HCT116 (cell line): ENCODE measurements around the gene CNN1. TPM values are rescaled to one million over a fixed set of nuclear protein-coding genes. Genes with fewer than 3 reads are reported as not detected.

Source experiments
- ATAC-seq: fragments of 200-7000 bp; cut with Tn5 transposase; 2 replicates; pipeline ENCODE4 v1.9.1; 2020; ENCODE audit warnings: mild to moderate bottlenecking, moderate library complexity
- BruUV-seq: library from RNA; stranded (reverse); fragments of 400-500 nt; replicated peaks from 2 replicates; lab custom pipeline; 2021; lab: Mats Ljungman, UMichigan
- CTCF ChIA-PET: fragments of 300-600 bp; sonication (Branson Sonifier 250); formaldehyde crosslinking; loops from one replicate; lab custom pipeline; 2021; ENCODE audit warnings: antibody characterized with exemption; lab: Charles Lee
- POLR2A ChIA-PET: fragments of 300-600, 350-600 bp; sonication (Branson Sonifier 250); formaldehyde crosslinking; loops from one replicate; lab custom pipeline; 2021; ENCODE audit warnings: antibody characterized with exemption; lab: Charles Lee
- RAD21 ChIA-PET, 2 experiments: fragments of 300-600 bp; sonication (Branson Sonifier 250); formaldehyde crosslinking; loops; one replicate each; lab custom pipeline; 2023; ENCODE audit warnings: low total read pairs in 2 of 2; ENCODE audit not compliant: uncharacterized antibody in 2 of 2, unreplicated experiment in 2 of 2, low non-redundant PET in 1 of 2; lab: Charles Lee
- DNase-seq: peaks from one replicate; pipeline ENCODE4 v3.0.0-alpha.2; 2010; ENCODE audit warnings: low read depth, low spot score
- H2AFZ ChIP-seq: fragments of 200-600 bp; shearing (Covaris generic), sonication (generic); 2 replicates; pipeline ENCODE4 v1.6.1; 2017; ENCODE audit warnings: low read depth, mixed run types, mixed read lengths, antibody characterized with exemption, low read length; ENCODE audit not compliant: poor library complexity, severe bottlenecking
- H3K27ac ChIP-seq: 2 replicates; pipeline ENCODE4 v1.5.1; 2012; ENCODE audit warnings: low read depth, low read length
- H3K27me3 ChIP-seq: fragments of 200-600 bp; sonication (generic); 2 replicates; pipeline ENCODE4 v1.6.1; 2016; ENCODE audit warnings: mixed run types, low read length, mixed read lengths; ENCODE audit not compliant: insufficient read depth
- H3K36me3 ChIP-seq, 2 experiments: fragments of 200-500 bp in 1 of 2; fragments of 200-600 bp in 1 of 2; sonication (Bioruptor generic) in 1 of 2; sonication (generic) in 1 of 2; 2 replicates each; pipeline versions ENCODE4 v1.5.1 to v1.6.1; 2014 to 2016; ENCODE audit warnings: low read length in 2 of 2, inconsistent platforms in 1 of 2, mixed read lengths in 1 of 2, mixed run types in 1 of 2; ENCODE audit not compliant: insufficient read depth in 2 of 2, control insufficient read depth in 1 of 2
- H3K4me1 ChIP-seq, 2 experiments: fragments of 200-600 bp in 1 of 2; sonication (generic) in 1 of 2; 2 replicates each; pipeline versions ENCODE4 v1.5.1 to v1.6.1; 2012 to 2017; ENCODE audit warnings: low read length in 2 of 2, inconsistent platforms in 1 of 2, mild to moderate bottlenecking in 1 of 2, mixed read lengths in 1 of 2, mixed run types in 1 of 2, moderate library complexity in 1 of 2; ENCODE audit not compliant: insufficient read depth in 2 of 2, control insufficient read depth in 1 of 2
- H3K4me2 ChIP-seq: fragments of 200-600 bp; sonication (generic); 2 replicates; pipeline ENCODE4 v1.6.1; 2017; ENCODE audit warnings: mixed run types, low read length, mixed read lengths
- H3K4me3 ChIP-seq, 2 experiments: fragments of 200-600 bp in 1 of 2; sonication (generic) in 1 of 2; replicated peaks in 1 of 2; 2 replicates each; pipeline ENCODE4 v1.5.1; 2011 to 2016; ENCODE audit warnings: low read length in 2 of 2, control low read depth in 1 of 2, low read depth in 1 of 2, mild to moderate bottlenecking in 1 of 2, mixed read lengths in 1 of 2, mixed run types in 1 of 2
- H3K79me2 ChIP-seq: fragments of 200-600 bp; sonication (generic); 2 replicates; pipeline ENCODE4 v1.6.1; 2017; ENCODE audit warnings: mild to moderate bottlenecking, mixed run types, low read length, moderate library complexity, mixed read lengths; ENCODE audit not compliant: insufficient read depth
- H3K9ac ChIP-seq: fragments of 200-600 bp; sonication (generic); 2 replicates; pipeline ENCODE4 v1.6.1; 2016; ENCODE audit warnings: low read length, mixed read lengths
- H3K9me2 ChIP-seq: fragments of 200-600 bp; sonication (generic), shearing (Covaris generic); 2 replicates; pipeline ENCODE4 v1.6.1; 2017; ENCODE audit warnings: mixed run types, mild to moderate bottlenecking, moderate library complexity; ENCODE audit not compliant: insufficient read depth
- H3K9me3 ChIP-seq, 2 experiments: fragments of 200-500 bp in 1 of 2; fragments of 200-600 bp in 1 of 2; sonication (Bioruptor generic) in 1 of 2; sonication (generic) in 1 of 2; 2 replicates each; pipeline ENCODE4 v1.6.1; 2014 to 2017; ENCODE audit warnings: low read length in 2 of 2, mixed read lengths in 2 of 2, inconsistent platforms in 1 of 2, low read depth in 1 of 2, mild to moderate bottlenecking in 1 of 2, mixed run types in 1 of 2, moderate library complexity in 1 of 2; ENCODE audit not compliant: control insufficient read depth in 1 of 2, insufficient read depth in 1 of 2
- H4K20me1 ChIP-seq: fragments of 200-600 bp; sonication (generic), shearing (Covaris generic); 2 replicates; pipeline ENCODE4 v1.6.1; 2017; ENCODE audit warnings: mixed run types, mild to moderate bottlenecking, moderate library complexity; ENCODE audit not compliant: insufficient read depth
- CBX3 ChIP-seq: IDR thresholded peaks from 2 replicates; pipeline ENCODE4 v1.6.1; 2012; ENCODE audit warnings: low read depth
- EGR1 ChIP-seq: IDR thresholded peaks from 2 replicates; pipeline ENCODE4 v1.6.1; 2012; ENCODE audit warnings: low read depth
- EZH2 ChIP-seq: fragments of 200-600 bp; sonication (generic); IDR thresholded peaks from 2 replicates; pipeline ENCODE4 v1.6.1; 2017; ENCODE audit warnings: antibody characterized with exemption, mixed run types
- EZH2phosphoT487 ChIP-seq: fragments of 200-600 bp; IDR thresholded peaks from 2 replicates; pipeline ENCODE4 v1.6.1; 2018; ENCODE audit warnings: antibody characterized with exemption, borderline replicate concordance
- FOSL1 ChIP-seq: IDR thresholded peaks from 2 replicates; pipeline ENCODE4 v1.6.1; 2012; ENCODE audit warnings: low read depth
- JUND ChIP-seq: IDR thresholded peaks from 2 replicates; pipeline ENCODE4 v1.6.1; 2012
- POLR2A ChIP-seq: IDR thresholded peaks from 2 replicates; pipeline ENCODE4 v1.7.0; 2011; ENCODE audit warnings: borderline replicate concordance; ENCODE audit not compliant: insufficient read depth, insufficient read length; ENCODE audit errors: extremely low read depth
- POLR2AphosphoS5 ChIP-seq: IDR thresholded peaks from 2 replicates; pipeline ENCODE4 v1.6.1; 2011; ENCODE audit warnings: mild to moderate bottlenecking, low read depth, low read length, moderate library complexity
- SIN3A ChIP-seq: IDR thresholded peaks from 2 replicates; pipeline ENCODE4 v1.6.1; 2012; ENCODE audit warnings: low read depth
- SRF ChIP-seq: IDR thresholded peaks from 2 replicates; pipeline ENCODE4 v1.6.1; 2012; ENCODE audit warnings: low read depth
- TCF7L2 ChIP-seq: IDR thresholded peaks from 2 replicates; pipeline ENCODE4 v1.7.0; 2011; ENCODE audit warnings: borderline replicate concordance, inconsistent platforms; ENCODE audit not compliant: insufficient read depth, insufficient read length; ENCODE audit errors: extremely low read depth
- YY1 ChIP-seq: IDR thresholded peaks from 2 replicates; pipeline ENCODE4 v1.6.1; 2011; ENCODE audit warnings: low read length, low read depth, moderate library complexity, mild to moderate bottlenecking; ENCODE audit not compliant: insufficient replicate concordance; ENCODE audit errors: extremely low read depth
- ZFX ChIP-seq: fragments of 450-650 bp; IDR thresholded peaks from 2 replicates; pipeline ENCODE4 v1.6.1; 2017
- ZNF274 ChIP-seq: fragments of 200-500 bp; sonication (Bioruptor generic); IDR thresholded peaks from 2 replicates; pipeline ENCODE4 v1.6.1; 2014; ENCODE audit warnings: mild to moderate bottlenecking, low read depth, low read length, inconsistent platforms
- intact Hi-C: fragments of 100-400 bp; cut with micrococcal nuclease; formaldehyde crosslinking; loops from 2 replicates; pipeline ENCODE4 v1.10.0; 2022
- total RNA-seq: library from RNA; stranded (reverse); gene quantifications from one replicate; pipeline ENCODE4 v1.2.1, GENCODE V29; 2021; ENCODE audit not compliant: unreplicated experiment
- TF ChIP-seq, protein P1 (sequence below): IDR thresholded peaks from 2 replicates; pipeline ENCODE4 v1.6.1; 2012
- TF ChIP-seq, protein P2 (sequence below), 3 experiments: fragments of 200-600 bp in 1 of 3; sonication (generic) in 1 of 3; IDR thresholded peaks in 2 of 3; conservative IDR thresholded peaks in 1 of 3; 2 replicates each; pipeline ENCODE4 v1.5.1; 2012 to 2017; ENCODE audit warnings: low read depth in 2 of 3, low read length in 2 of 3, antibody characterized with exemption in 1 of 3, borderline replicate concordance in 1 of 3, control low read depth in 1 of 3, mild to moderate bottlenecking in 1 of 3, mixed read lengths in 1 of 3, mixed run types in 1 of 3, moderate library complexity in 1 of 3; ENCODE audit not compliant: insufficient read depth in 1 of 3

The CNN1 gene
- total RNA-seq, 1 experiment from 2014 or later, result 0.64 TPM

DNA sequence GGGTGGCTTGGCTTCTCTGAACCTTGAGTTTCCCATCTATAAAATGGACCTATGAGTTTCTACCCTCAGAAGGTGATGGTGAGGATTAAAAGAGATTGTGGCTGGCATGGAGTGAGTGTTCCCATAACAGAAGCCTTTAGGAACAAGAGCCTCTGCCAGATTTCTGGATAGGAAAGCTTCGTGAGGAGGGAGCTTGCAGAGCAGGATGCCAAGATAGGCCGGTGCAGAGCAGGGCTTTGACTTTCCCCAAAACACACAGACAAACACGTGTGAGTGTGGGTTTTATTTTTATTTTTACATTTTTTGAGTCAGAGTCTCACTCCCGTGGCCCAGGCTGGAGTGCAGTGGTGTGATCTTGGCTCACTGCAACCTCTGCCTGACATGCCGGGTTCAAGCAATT is 3.7 kb upstream of the CNN1 start:
- Histone ChIP-seq H3K27ac (no peak overlapping the region), H3K9me2 (no peaks in the 10 kb centered on the region), H3K36me3 (no peaks in the 10 kb centered on the region), H3K4me1 (peaks cover 26 to 48% of the 10 kb centered on the region in 2 experiments), H3K9me3 (no peaks in the 10 kb centered on the region), H2AFZ (no peak overlapping the region), H3K79me2 (no peaks in the 10 kb centered on the region), H3K27me3 (no peaks in the 10 kb centered on the region), H3K4me2 (no peak overlapping the region), H3K4me3 (no peak overlapping the region)
- POLR2A ChIA-PET, result interaction anchor here (2.1 kb wide), 1 partner anchor 24 kb away, joined by 8 read pairs; the partner anchor contains the start of gene ELOF1
- RAD21 ChIA-PET, result no interaction called here
- CTCF ChIA-PET, result no interaction called here
- DNase-seq, result no peak
- no peak for ATAC-seq
- no TSS peak for BruUV-seq
- intact Hi-C loops, result no loop called here
- TF ChIP-seq ZNF274 (no peak), POLR2A (no peak), ZFX (no peak)
- TF ChIP-seq, protein P1, sequence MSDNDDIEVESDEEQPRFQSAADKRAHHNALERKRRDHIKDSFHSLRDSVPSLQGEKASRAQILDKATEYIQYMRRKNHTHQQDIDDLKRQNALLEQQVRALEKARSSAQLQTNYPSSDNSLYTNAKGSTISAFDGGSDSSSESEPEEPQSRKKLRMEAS, result no peak
- TF ChIP-seq, all 23 proteins: peak for 0
- H4K20me1 ChIP-seq, result no peaks in the 10 kb centered on the region
- no peak overlapping the region for H3K9ac ChIP-seq

DNA sequence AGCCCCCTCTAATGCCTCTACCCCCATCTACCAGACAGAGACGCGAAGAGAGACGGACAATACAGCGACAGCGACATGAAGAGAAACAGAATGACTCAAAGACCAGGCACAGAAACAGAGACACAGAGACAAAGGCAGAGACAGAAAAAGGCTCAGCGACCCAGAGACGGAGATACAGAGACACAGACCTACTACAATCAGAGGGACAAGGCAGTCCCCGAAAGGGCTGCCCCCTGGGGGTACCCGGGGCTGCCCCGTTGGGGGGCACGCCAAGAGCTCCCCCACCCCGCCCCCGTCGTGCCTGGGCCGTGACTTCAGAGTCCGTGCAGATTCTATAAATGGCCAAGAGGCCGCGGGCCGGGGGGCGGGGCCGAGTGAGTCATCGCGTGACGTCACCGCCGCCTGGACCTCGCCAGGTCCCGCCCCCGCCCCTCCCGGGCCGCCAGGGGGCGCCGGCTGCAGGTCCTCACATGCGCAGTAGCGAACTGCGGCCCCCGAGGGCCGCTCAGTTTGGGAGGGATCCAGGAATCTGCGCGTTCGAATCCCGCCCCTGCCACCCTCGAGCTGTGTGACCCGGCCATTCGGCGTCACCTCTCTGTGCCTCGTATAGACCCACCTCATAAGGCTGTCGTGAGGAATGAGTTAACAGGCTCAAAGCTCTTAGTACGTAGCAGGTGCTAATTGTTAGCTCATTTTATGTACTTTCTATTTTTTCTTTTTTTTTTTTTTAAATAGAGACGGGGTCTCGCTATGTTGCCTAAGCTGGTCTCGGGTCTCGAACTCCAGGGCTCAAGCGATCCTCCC is 2.7 kb upstream of the CNN1 start:
- intact Hi-C loops, result no loop called here
- POLR2A ChIA-PET, result interaction anchor here (0.9 to 2.1 kb wide), 2 partner anchors 23 to 155 kb away, joined by 5 to 8 read pairs; partner anchors contain the start of gene ELOF1
- peak overlapping the region; percentile 61 for H3K9ac ChIP-seq
- TF ChIP-seq SRF (peak; percentile 94), EZH2phosphoT487 (no peak), YY1 (peak; percentile 55), ZFX (no peak), SIN3A (no peak), POLR2A (peak; percentile 33), POLR2AphosphoS5 (peak; percentile 83), FOSL1 (peak; percentile 91), TCF7L2 (no peak), EGR1 (peak; percentile 93), CBX3 (peak; percentile 81), EZH2 (no peak), JUND (peak; percentile 88)
- TF ChIP-seq, protein P2, sequence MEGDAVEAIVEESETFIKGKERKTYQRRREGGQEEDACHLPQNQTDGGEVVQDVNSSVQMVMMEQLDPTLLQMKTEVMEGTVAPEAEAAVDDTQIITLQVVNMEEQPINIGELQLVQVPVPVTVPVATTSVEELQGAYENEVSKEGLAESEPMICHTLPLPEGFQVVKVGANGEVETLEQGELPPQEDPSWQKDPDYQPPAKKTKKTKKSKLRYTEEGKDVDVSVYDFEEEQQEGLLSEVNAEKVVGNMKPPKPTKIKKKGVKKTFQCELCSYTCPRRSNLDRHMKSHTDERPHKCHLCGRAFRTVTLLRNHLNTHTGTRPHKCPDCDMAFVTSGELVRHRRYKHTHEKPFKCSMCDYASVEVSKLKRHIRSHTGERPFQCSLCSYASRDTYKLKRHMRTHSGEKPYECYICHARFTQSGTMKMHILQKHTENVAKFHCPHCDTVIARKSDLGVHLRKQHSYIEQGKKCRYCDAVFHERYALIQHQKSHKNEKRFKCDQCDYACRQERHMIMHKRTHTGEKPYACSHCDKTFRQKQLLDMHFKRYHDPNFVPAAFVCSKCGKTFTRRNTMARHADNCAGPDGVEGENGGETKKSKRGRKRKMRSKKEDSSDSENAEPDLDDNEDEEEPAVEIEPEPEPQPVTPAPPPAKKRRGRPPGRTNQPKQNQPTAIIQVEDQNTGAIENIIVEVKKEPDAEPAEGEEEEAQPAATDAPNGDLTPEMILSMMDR (IDR thresholded peaks at IDR 0.05 in 2 of 3, conservative IDR thresholded peaks at IDR 0.05 in 1 of 3; ENCODE audit: borderline replicate concordance in 1 of 3, insufficient read depth in 1 of 3, low read depth in 2 of 3, low read length in 2 of 3), result peak; percentile 73 to 96 (median 83)

More for the DNA sequence above, 2.7 kb upstream of the CNN1 start:
- peak; percentile 75 for ATAC-seq
- H3K27ac ChIP-seq, result peak overlapping the region; percentile 61
- CTCF ChIA-PET, result interaction anchor here (0.7 to 1.5 kb wide), 5 partner anchors 10 to 161 kb away, joined by 3 to 8 read pairs (median 5); partner anchors contain the start of gene ELOF1
- RAD21 ChIA-PET, result interaction anchor here (0.5 to 0.6 kb wide), 2 partner anchors 337 to 1087 kb away, joined by 5 to 6 read pairs; no protein-coding TSS in a partner anchor
- peaks cover 23 to 41% of the 10 kb centered on the region in 2 experiments for H3K4me1 ChIP-seq
- DNase-seq, result peak; percentile 81
- H2AFZ ChIP-seq, result peak overlapping the region; percentile 38
- H4K20me1 ChIP-seq, result no peaks in the 10 kb centered on the region
- no TSS peak for BruUV-seq
- H3K79me2 ChIP-seq, result no peaks in the 10 kb centered on the region
- peak overlapping the region; percentile 82 for H3K4me2 ChIP-seq
- peak overlapping the region; percentile 45 to 55 for H3K4me3 ChIP-seq
- no peaks in the 10 kb centered on the region for H3K9me2 ChIP-seq
- no peaks in the 10 kb centered on the region for H3K36me3 ChIP-seq
- H3K9me3 ChIP-seq, result no peaks in the 10 kb centered on the region
- H3K27me3 ChIP-seq, result no peaks in the 10 kb centered on the region
